HS-27A (cell line): ENCODE results near the gene ADAMTS4.

Experiments
- DNase-seq: peaks from one replicate; pipeline ENCODE4 v3.0.0-alpha.2; 2012; ENCODE audit warnings: low read depth, missing footprints

ADAMTS4 gene

GRCh38 chr1:161220002-161220401 is 21.1 kb upstream of the ADAMTS4 start:
- DNase-seq, result no peak

- DNase-seq, result no peak
Observed at GRCh38 chr1:161219078-161219892, 20.4 kb upstream of the ADAMTS4 start.

- no peak for DNase-seq
Observed at GRCh38 chr1:161218301-161219077, 19.6 kb upstream of the ADAMTS4 start.

DNA sequence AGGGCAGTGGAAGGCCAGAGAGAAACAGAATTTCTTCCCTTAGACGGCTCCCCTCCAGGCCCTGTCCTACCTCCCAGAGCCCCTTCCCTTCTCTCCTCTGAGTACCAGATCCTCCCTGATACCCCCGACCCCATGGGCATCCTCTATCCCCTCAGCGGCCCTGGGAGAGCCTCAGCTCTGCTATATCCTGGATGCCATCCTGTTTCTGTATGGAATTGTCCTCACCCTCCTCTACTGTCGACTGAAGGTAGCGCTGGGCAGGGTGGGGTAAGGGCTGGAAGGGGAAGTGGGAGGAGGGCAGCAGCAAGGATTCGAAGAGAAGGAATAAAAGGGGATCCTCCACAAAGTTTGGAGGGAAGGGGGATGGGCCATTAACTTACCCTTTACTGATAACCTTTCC is 19.0 kb upstream of the ADAMTS4 start:
- DNase-seq, result no peak

DNA sequence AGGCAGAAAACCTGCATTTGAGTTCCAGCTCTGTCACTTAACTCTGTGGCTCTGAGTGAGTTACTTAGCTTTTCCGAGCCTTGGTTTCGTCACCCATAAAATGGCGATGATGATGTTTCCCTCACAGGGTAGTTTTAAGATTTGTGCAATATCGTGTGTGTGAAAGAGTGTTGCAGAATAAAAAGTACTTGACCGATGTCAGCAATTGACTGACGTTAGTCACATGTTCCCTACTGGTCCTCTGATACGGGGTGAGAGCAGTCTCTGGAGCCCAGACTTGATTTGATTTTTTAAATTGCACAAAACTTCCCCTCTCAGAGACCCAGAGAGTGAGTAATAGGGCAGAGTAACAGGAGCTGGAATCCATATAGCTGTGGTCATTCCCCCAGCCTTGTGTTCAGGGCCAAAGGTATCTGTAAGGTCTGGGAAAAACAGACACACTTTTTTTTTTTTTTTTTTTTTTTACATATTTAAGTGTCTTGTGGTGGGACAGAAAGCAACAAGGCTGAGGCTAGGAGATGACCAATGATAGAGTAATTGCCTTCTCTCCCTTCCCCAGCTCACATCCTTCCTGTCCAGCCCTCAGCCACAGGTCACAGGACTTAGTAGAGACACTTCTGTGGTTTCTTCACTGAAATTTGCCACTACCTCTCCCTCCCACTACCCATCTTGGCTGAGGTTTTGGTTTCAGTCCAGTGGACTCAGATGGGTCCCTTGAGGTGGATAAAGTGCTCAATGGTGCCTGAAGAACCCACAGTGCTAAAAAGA is 18.3 kb upstream of the ADAMTS4 start:
- DNase-seq, result no peak

DNA sequence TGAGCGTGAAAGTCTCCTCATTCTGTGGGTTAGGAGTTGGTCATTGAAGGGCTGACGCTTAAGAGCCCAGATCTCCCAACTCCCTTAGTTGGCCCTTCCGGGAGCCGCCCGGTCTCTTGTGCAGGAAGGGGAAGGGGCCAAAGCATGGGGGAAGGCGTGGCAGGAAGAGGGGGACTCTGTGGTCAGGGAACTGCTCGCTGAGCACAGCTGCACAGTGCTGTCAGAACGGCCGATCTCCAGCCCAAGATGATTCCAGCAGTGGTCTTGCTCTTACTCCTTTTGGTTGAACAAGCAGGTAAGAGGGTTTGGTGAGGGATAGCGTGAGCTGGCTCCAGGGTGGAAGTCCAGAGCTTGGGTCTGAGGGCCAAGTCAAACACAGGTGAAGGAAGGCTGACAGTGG is 16.2 kb upstream of the ADAMTS4 start, which contains the start of gene FCER1G:
Gene FCER1G, plus strand, starts transcription at position 220 of the 400 bp plus-strand sequence. Its CDS starts 27 bp downstream, at position 247.
- no peak for DNase-seq

DNA sequence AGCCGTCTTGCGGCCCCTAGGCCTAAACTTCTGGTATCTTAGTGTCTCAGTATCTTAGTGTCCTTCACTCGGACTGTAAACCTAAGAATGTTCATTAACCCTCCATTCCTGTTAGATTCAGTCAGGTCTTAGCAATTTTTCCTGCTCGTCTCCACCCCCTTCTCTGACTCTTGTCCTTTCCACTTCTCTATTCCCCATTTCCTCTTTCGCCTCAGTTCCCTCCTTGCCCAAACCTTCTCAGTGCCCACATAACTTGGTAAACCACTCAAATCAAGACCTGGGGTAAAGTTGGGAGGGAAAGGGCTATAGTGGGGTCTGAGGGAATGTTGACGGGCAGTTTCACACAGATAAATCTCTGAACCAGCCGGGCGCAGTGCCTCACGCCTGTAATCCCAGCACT is 15.5 kb upstream of the ADAMTS4 start:
- no peak for DNase-seq

- DNase-seq, result no peak
Observed at GRCh38 chr1:161209790-161210409, 11.0 kb upstream of the ADAMTS4 start.

- DNase-seq, result no peak
Observed at GRCh38 chr1:161207173-161207572, 8.3 kb upstream of the ADAMTS4 start.

DNA sequence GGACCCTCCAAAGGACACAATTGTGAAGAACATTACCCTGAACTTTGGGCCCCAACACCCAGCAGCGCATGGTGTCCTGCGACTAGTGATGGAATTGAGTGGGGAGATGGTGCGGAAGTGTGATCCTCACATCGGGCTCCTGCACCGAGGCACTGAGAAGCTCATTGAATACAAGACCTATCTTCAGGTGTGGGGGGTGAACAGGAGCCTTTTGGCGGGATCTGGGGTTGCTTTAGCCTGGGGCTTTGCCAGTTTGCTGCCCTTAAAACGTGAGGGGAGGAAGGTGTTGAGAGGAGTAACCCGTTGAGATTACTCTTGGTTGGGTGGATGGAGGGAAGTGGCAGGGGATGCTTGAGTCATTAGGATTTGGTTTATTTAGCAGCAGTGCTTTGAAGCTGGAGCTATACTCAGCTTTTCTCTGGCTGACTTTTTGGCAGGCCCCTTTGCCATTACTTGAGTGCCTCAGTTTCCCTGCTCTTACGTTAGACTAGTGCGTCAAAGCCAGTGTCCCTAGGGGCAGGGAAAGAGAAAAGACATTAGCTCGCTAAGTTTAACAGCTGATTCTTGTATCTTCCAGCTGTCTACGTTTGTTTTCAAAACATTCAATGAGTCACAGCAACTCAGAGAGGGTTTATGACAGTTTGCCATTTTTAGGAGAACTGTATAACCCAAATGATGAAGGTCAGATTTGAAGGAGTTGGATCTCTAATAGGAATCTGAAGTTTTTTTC is 7.7 kb upstream of the ADAMTS4 start:
- DNase-seq, result no peak

DNA sequence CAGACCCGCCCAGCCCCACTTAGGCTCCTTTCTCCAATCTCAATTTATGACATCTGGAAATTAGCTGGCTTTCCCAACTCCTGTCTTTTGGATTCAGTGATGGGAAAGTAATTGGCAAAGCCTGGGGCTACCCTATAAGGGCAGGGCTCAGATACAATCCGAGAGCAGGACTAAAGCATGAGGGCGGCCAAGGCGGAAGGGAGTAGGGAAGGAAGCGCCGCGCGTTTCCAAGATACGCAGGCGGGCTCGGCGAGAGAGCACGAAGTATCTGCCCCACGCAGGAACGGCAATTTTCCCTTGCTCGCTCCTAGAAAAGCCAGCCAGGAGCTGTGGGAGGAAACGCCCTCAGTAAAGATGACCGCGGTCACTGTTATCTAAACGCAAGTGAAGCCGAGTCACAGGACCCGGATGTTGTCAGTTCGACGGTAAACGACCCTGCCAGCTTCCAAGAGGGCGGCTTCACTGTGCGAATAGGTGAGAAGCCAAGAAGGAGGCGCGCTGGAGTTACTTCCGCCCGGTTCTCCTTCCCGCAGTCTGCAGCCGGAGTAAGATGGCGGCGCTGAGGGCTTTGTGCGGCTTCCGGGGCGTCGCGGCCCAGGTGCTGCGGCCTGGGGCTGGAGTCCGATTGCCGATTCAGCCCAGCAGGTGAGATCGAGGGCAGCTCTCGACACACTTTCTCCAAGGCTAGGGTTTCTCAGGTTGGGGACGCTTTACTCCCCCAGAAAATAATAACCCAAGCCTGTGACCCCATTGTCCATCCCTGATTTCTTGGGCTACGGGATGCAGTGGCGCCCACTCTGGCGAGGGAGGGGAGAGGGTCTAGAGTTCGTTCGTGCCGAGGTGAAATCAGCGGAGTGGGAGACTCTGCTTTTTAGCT is 3.2 kb upstream of the ADAMTS4 start, which contains the start of gene NDUFS2:
Gene NDUFS2, plus strand, starts transcription at position 532 of the 877 bp plus-strand sequence. Its CDS starts 19 bp downstream, at position 551.
- DNase-seq, result peak; percentile 91

- DNase-seq, result no peak
Observed at GRCh38 chr1:161200992-161201835, 2.4 kb upstream of the ADAMTS4 start.

DNA sequence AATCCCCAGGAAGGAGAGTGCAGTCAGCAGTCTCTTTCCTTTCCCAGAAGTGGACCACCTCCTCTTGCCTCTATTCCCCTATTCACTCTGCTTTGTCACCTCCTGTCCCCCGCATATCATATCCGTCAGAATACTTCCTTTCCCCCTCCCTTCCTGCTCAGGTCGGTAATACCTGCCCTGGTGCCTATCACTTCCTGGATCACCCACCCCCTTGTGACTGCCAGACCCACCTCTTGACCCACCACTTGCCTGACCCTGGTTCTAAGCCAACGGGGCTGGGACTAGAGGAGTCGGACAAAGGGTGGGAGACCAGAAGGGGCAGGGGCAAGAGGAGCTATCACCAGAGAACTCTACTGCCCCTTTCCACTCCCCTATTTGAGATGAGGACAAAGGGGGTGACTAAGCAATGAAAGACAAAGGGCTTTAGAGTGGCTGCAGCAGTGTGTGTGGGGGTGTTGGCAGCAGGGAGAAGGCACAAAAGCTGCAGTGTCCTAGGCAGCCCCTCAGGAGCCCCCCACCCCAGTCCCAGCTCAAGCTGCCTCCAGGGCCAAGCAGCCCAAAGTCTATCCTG is 1.7 kb upstream of the ADAMTS4 start:
- no peak for DNase-seq

DNA sequence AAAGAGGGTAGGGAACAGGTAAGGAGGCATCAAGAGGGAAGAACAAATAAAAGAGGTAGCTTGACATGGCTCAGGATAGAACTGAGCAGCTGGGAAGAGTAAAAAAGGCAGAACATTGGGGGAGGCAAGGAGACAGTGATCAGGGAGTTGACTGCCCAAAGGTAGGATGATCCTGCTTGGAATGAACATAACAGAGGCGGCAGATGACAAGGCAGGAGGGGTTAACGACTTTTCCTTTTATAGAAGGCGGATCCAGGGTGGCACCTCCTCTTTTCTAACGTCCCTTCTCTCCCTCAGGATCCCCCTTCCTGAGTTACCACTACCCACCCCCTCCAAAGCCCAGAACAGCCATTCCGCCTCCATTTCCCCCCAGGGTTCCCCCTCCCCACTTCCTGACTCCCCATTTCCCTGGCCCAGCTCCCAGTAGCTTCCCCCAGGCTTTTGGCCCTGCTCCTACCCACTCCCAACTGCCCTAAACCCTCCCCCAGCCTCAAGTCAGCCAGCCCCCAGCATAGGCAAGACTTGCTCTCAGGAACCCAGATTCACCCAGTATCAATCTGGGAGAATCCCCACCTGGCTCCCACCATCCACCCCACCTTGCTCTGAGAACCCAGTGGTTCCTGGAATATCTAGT is 769 bp upstream of the ADAMTS4 start:
- DNase-seq, result no peak

DNA sequence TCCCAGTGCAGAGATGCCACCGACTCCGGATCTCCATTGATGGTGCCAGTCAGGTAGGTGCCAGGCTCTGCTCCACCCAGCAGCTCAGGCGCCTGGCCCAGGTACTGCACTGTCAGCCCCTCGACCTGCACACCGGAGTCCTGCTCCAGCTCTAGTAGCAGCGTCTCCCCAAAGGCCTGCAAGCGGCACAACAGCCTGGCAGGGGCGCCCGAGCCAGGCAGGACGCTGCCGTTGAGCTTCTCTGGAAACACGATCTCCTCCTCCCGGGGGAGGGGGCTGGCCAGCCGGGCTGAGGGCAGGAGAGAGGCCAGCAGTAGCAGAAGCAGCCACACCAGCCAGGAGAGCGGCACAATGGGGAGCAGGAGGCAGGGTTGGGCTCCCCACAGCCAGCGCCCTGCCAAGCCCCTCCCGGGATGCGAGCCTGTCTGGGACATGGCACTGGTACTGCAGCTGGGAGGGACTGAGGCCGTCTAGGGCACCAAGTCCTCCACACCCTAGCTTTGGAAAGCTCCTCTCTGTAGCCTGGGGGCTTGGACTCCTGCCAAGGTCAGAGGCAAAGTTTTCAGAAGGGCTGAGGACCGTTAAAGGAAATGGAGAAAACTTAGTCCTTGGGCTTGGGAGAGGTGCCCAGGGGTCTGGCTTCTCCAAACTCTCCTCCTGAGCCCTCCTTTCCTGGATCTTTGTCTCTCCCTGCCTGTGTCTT is 509 bp downstream of the ADAMTS4 start:
- DNase-seq, result no peak

GRCh38 chr1:161197560-161198193 is 1.2 kb downstream of the ADAMTS4 start:
- DNase-seq, result no peak
